Effector memory CD4-positive, alpha-beta T cell (primary cell): ENCODE data around the gene WNT1.

Experiments
- DNase-seq, 3 donors: peaks; one replicate each; pipeline ENCODE4 v3.0.0-alpha.2; 2020
- H3K27ac ChIP-seq: 2 replicates; pipeline ENCODE4 v1.7.0; 2013; ENCODE audit warnings: mild to moderate bottlenecking, low read length, moderate library complexity; ENCODE audit not compliant: insufficient read depth, poor library complexity, severe bottlenecking
- H3K27me3 ChIP-seq: replicated peaks from 2 replicates; pipeline ENCODE4 v1.7.0; 2013; ENCODE audit warnings: mild to moderate bottlenecking, low read length; ENCODE audit not compliant: insufficient read depth, control insufficient read depth, poor library complexity, severe bottlenecking
- H3K36me3 ChIP-seq: 2 replicates; pipeline ENCODE4 v1.7.0; 2013; ENCODE audit warnings: mild to moderate bottlenecking, low read length, moderate library complexity; ENCODE audit not compliant: control insufficient read depth, insufficient read depth
- H3K4me1 ChIP-seq: 2 replicates; pipeline ENCODE4 v1.7.0; 2013; ENCODE audit warnings: low read length, mild to moderate bottlenecking; ENCODE audit not compliant: control insufficient read depth, insufficient read depth, poor library complexity, severe bottlenecking
- H3K4me3 ChIP-seq: 2 replicates; pipeline ENCODE4 v1.7.0; 2013; ENCODE audit warnings: low read length, low read depth, mild to moderate bottlenecking; ENCODE audit not compliant: insufficient read depth, poor library complexity, severe bottlenecking
- H3K9me3 ChIP-seq: 2 replicates; pipeline ENCODE4 v1.7.0; 2013; ENCODE audit warnings: mild to moderate bottlenecking, low read length, moderate library complexity; ENCODE audit not compliant: control insufficient read depth

The WNT1 gene

DNA sequence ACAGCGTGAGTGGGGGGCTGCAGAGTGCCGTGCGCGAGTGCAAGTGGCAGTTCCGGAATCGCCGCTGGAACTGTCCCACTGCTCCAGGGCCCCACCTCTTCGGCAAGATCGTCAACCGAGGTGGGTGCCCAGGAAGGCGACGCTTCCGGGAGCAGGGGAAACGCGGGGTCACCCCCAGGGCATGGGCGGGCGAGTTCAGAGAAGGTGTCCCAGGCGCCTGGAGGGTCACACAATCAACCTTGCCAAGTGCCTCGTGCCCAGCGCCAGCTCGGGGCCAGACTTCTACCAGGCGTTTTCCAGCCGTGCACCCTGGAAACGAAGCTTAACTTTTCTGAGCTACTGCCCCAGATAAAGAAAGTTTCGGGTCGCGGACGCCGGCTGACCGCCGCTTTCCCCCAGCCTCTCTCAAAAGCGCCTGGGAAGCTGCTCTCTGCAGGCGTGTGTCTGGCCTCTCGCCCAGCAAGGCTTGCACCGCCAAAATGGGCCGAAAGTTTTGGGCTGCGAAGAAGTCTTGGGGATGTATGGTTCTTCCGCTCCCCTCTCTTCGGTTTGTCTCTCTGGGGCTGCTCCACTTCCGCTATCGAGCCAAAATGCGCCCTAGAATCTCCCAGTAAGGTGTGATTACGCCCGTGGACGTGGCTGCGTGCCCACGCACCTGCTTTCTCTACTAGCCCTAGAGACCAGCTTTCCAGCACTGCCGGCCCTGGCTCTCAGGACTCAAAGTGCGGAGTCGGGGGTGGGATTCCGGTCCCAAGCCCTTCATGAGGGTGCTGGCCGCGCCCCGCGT, 1.7 kb downstream of the WNT1 start:
- Histone ChIP-seq H3K4me1 (peaks cover 43% of the 10 kb centered on the region), H3K4me3 (peak overlapping the region; percentile 56), H3K36me3 (no peaks in the 10 kb centered on the region), H3K9me3 (no peaks in the 10 kb centered on the region), H3K27me3 (peaks cover 3% of the 10 kb centered on the region), H3K27ac (peak overlapping the region; percentile 33)
- DNase-seq, result peak; percentile 28 to 43 (median 32)

DNA sequence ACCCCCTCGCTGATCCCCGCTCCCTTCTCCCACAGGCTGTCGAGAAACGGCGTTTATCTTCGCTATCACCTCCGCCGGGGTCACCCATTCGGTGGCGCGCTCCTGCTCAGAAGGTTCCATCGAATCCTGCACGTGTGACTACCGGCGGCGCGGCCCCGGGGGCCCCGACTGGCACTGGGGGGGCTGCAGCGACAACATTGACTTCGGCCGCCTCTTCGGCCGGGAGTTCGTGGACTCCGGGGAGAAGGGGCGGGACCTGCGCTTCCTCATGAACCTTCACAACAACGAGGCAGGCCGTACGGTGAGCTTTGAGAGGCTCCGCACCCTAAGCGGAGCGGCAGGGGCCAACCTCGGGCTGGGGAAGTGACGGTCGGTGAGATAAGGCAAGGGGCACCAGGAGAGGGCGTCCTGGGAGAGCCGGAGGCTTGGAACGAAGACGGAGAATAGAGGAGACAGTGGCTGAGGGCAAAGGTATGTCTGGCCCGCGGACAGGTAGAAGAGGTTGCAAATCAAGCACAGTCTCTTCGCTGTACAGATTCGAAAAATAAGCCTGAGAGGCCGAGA, 2.3 kb downstream of the WNT1 start:
- Histone ChIP-seq H3K4me3 (peak overlapping the region; percentile 56), H3K36me3 (no peaks in the 10 kb centered on the region), H3K27ac (peak overlapping the region; percentile 33), H3K4me1 (peaks cover 43% of the 10 kb centered on the region), H3K9me3 (no peaks in the 10 kb centered on the region), H3K27me3 (peaks cover 3% of the 10 kb centered on the region)
- peak; percentile 19 to 23 (median 21) for DNase-seq

DNA sequence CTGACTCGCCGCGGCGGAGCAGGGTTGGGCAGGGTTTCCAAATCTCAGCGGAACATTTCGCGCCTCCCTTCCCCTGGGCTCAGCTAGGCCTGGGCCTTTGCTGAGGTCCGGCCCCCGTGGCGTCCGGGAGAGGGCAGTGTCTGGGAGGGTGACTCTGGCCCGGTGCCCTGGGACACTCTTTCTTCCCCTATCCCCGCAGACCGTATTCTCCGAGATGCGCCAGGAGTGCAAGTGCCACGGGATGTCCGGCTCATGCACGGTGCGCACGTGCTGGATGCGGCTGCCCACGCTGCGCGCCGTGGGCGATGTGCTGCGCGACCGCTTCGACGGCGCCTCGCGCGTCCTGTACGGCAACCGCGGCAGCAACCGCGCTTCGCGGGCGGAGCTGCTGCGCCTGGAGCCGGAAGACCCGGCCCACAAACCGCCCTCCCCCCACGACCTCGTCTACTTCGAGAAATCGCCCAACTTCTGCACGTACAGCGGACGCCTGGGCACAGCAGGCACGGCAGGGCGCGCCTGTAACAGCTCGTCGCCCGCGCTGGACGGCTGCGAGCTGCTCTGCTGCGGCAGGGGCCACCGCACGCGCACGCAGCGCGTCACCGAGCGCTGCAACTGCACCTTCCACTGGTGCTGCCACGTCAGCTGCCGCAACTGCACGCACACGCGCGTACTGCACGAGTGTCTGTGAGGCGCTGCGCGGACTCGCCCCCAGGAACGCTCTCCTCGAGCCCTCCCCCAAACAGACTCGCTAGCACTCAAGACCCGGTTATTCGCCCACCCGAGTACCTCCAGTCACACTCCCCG, 3.0 kb downstream of the WNT1 start:
- Histone ChIP-seq H3K36me3 (no peaks in the 10 kb centered on the region), H3K4me3 (peak overlapping the region; percentile 56), H3K4me1 (peaks cover 43% of the 10 kb centered on the region), H3K27me3 (peaks cover 3% of the 10 kb centered on the region), H3K9me3 (no peaks in the 10 kb centered on the region), H3K27ac (peak overlapping the region; percentile 33)
- peak; percentile 47 to 48 (median 47) for DNase-seq

DNA sequence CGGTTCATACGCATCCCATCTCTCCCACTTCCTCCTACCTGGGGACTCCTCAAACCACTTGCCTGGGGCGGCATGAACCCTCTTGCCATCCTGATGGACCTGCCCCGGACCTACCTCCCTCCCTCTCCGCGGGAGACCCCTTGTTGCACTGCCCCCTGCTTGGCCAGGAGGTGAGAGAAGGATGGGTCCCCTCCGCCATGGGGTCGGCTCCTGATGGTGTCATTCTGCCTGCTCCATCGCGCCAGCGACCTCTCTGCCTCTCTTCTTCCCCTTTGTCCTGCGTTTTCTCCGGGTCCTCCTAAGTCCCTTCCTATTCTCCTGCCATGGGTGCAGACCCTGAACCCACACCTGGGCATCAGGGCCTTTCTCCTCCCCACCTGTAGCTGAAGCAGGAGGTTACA, 3.6 kb downstream of the WNT1 start:
- no peak overlapping the region for H3K27ac ChIP-seq
- H3K36me3 ChIP-seq, result no peaks in the 10 kb centered on the region
- peaks cover 3% of the 10 kb centered on the region for H3K27me3 ChIP-seq
- no peak for DNase-seq
- H3K9me3 ChIP-seq, result no peaks in the 10 kb centered on the region
- H3K4me3 ChIP-seq, result peak overlapping the region; percentile 56
- peaks cover 43% of the 10 kb centered on the region for H3K4me1 ChIP-seq

DNA sequence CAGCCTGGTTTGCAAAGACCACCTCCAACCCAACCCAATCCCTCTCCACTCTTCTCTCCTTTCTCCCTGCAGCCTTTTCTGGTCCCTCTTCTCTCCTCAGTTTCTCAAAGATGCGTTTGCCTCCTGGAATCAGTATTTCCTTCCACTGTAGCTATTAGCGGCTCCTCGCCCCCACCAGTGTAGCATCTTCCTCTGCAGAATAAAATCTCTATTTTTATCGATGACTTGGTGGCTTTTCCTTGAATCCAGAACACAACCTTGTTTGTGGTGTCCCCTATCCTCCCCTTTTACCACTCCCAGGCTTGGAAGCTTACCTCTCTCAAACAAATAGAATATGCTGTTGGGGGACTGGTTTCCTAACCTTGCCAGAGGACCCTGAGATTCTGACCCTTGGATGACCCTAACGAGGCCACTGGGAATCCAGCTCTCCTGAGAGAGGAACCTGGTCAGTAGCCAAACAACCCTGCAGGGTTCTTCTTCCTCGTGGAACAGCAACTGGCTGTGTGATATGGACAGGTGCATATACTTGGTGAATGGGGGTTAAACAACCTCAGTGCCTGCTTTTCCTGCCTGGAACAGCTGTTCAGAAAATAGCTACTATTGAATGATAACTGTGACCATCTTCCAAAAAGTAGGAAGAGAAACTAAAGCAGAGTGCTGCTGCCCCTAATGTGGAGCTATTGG, 4.4 kb downstream of the WNT1 start:
- H3K27me3 ChIP-seq, result peaks cover 3% of the 10 kb centered on the region

DNA sequence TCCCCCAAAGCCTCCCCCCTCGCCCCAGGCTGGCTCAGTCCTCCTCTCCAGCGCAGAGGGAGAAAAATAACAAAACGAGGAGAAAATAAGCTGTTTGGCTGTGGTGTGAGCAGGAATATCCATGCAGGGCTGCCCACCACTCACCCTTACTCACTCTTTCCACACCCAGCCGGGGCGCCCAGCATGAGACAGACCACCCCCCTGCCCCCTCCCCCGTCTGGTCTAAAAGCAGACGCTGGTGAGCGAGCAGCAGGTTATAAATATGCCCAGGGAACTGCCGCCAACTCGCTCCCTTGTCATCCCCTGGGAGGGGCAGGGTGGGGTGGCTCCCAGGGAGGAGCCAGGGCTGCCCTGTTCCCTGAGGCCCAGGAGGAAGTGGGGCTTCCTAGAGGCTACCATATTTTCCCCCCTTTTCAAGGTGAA, 7.4 kb downstream of the WNT1 start:
- H3K27ac ChIP-seq, result no peak overlapping the region
- H3K36me3 ChIP-seq, result no peaks in the 10 kb centered on the region
- H3K4me3 ChIP-seq, result no peak overlapping the region
- no peak for DNase-seq
- peaks cover 18% of the 10 kb centered on the region for H3K4me1 ChIP-seq
- no peaks in the 10 kb centered on the region for H3K27me3 ChIP-seq
- H3K9me3 ChIP-seq, result no peaks in the 10 kb centered on the region

More for the DNA sequence above, 4.4 kb downstream of the WNT1 start:
- Histone ChIP-seq H3K36me3 (no peaks in the 10 kb centered on the region), H3K4me3 (no peak overlapping the region), H3K4me1 (peaks cover 43% of the 10 kb centered on the region), H3K27ac (no peak overlapping the region), H3K9me3 (no peaks in the 10 kb centered on the region)
- DNase-seq, result no peak

DNA sequence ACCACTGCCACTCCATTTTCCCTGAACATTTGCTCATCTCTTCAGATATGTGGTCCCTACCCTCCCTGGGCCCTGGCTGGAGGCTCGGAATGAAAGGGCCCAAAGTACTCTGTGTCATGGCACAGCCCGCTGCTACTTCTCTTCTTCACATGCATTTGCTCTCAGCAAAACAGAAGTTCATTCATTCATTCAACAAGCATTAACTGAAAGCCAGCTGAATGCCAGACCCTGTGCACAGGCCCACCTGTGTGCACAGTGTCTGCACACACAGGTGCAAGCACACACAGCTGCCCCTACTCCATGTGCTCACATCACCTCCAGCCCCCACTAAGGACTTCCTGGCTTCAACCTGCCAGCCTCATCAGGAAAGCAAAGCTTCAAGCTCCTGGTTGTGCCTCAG, 7.8 kb downstream of the WNT1 start:
- H3K27me3 ChIP-seq, result no peaks in the 10 kb centered on the region
- no peaks in the 10 kb centered on the region for H3K36me3 ChIP-seq
- no peak overlapping the region for H3K4me3 ChIP-seq
- H3K4me1 ChIP-seq, result peaks cover 14% of the 10 kb centered on the region
- no peaks in the 10 kb centered on the region for H3K9me3 ChIP-seq
- H3K27ac ChIP-seq, result no peak overlapping the region
- DNase-seq, result no peak

DNA sequence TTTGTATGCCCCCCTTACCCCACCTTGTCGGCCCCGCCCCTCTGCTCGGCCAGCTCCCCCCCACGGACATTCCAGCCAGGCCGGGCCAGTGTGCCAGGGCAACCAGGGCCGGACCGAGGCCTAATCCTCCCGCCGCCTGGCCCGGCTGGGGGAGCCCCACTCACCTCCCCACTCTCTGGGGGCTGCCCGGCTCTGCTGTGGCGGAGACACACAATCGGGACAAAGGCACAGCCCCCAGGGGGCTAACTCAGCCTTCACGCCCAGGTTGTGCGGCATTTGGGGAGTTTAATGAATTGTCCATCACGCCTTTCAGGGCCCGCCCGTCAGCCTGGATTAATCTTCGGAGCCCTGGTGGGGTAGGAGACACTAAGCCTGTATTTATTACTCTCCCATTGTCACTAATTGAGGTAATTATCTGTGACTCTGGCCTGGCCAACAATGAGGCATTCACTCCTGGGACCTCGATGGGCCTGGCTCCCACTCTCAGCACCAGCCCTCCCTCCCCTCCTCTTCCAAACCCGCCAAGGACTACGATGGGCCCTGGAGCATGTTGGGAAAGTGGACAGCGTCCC, 8.7 kb downstream of the WNT1 start:
- DNase-seq, result no peak
- peaks cover 5% of the 10 kb centered on the region for H3K4me1 ChIP-seq
- no peak overlapping the region for H3K27ac ChIP-seq
- no peaks in the 10 kb centered on the region for H3K9me3 ChIP-seq
- no peaks in the 10 kb centered on the region for H3K36me3 ChIP-seq
- H3K4me3 ChIP-seq, result no peak overlapping the region
- H3K27me3 ChIP-seq, result no peaks in the 10 kb centered on the region

DNA sequence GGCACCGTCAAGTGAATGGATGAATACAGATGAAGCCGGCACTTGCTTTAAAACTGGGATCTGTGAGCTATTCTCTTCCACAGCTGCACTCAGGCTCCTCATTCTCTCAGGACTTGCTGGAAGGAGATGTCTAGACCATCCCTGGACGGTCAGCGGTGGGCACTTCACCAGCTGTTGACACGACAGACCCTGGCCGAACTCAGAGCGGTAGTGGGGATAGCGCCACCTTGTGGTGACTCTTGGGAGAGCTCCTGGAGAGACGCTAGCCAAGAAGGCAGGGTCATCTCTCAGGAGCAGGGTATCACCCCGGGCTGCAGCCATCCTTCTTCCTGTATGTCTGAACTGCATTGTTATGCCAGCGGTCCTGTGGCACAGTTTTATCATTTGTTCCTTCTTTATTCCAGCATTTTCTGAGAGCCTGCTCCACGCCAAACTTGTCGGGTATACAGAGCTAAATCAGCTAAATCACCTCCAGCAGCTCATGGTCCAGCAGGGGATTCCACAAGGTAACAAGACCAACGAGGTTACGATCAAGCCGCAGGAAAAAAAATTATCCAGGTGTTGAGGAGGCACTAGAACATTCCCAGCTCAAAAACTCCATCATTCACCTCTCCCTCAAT, 10.0 kb downstream of the WNT1 start:
- peak; percentile 53 to 65 (median 59) for DNase-seq
- Histone ChIP-seq H3K36me3 (no peaks in the 10 kb centered on the region), H3K27ac (no peak overlapping the region), H3K4me1 (peaks cover 3% of the 10 kb centered on the region), H3K4me3 (no peak overlapping the region), H3K27me3 (no peaks in the 10 kb centered on the region), H3K9me3 (no peaks in the 10 kb centered on the region)
